Hematopoietic multipotent progenitor cell treated with erythropoietin and hydrocortisone succinate and interleukin-3 and kit ligand, for 4 days (in vitro differentiated cells): Measurements from ENCODE around the gene GSG1L.

Experiments used
- DNase-seq: peaks from one replicate; pipeline ENCODE4 v3.0.0-alpha.2; 2015

The GSG1L gene

DNA sequence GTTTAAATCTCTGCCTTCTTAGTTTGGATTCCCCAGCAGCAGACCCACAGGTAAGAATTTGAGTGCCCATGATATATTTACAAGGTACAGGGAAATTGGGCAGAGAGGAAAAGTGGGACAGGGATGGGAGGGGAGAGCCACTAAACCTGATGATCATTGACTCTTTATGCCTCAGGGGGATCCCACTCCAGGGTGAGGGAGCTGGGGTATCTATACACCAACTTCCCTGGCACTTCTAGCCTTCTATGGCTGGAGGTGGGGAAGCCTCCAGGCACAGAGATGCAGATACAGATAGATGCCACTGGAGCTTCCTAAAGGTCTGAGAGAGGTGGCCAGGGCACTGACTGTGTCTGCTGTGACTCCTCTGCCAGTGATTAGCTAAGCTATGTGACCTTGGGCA is 257.1 kb downstream of the GSG1L start:
- DNase-seq: no peak

DNA sequence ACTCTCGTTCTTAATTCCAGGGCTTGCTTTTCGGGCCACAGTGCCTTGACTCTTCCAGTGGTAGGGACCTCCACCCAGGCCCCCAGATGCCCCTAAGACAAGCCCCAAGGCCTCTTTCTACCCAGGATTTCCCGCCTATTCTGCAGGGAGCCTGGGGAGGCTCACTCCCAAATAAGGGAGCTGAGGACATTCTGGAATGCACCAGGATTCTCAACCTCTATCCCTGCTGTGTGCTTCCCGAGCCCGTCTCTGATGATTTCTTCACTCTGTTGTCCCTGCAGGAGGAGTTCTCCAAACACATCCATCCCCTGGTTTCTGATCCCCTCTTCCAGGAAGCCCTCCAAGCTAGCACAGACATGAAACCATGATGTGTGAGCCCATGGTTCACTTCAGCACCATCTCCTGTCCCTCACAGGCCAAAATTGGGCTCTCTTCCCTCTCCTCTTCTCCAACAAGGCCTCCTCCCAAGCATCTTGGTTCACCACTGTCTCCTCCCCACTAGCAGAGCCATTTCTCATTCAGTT is 257.6 kb downstream of the GSG1L start:
- DNase-seq: no peak

DNA sequence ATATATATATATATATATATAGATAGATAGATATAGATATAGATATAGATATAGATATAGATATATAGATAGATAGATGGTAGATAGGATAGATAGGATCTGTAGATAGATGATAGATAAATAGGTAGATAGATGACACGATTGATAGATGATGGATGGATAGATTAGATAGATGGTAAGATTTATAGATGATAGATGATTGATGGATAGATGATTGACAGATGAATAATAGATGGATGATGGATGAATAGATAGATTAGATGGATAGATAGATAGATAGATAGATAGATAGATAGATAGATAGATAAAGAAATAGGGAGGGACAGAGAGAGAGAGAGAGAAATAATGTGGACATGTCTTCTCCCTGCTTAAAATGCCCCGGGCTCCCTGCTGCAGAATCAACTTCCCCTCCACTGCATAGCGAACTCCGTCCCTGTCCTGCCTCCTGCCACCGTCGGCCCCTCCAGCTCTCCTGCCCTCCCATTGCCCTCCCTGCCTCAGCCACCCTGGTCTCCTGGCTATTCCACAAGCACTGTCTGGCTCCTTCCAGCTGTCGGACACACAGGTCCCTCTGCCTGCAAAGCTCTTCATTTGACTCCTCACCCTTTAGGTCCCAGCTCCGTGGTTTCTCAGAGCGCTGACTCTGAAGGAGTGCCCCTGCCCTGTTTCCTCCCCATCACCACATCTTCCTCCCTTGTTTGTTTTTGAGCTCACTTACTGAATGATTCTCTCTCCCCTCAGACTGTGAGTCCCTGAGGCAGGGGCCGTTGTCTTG is 259.6 kb downstream of the GSG1L start:
- no peak for DNase-seq

DNA sequence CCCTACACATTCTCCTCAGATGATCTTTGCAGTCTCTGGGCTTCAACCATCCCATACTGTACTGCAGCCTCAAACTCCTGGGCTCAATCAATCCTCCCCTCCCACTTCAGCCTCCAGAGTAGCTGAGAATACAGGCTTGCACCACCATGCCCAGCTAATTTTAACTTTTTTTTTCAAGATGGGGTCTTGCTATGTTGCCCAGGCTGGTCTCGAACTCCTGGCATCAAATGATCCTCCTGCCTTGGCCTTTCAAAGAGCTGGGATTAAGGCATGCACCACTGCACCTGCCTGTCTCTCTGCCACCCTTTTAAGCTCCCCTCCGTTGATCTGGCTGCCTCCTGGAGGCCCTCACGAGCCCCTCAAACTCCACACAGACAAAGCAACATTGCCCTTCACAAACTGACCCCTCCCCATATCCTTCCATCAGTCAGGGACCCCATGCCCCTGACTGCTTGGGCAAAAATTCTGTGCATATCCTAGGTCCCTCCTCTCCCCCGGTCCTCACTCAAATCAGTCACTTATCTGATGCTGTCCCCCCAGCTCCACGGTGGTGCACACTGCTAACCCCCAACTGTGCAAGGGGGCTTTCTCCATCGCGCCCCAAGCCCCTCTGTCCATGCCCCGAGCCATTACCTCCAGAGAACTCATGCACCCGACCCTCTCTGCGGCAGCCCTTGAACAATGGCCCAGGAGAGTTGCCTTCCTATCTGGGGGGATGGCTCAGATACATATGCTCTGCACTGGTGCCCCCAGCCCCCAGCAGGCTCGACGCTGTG is 260.7 kb downstream of the GSG1L start:
- DNase-seq: no peak

DNA sequence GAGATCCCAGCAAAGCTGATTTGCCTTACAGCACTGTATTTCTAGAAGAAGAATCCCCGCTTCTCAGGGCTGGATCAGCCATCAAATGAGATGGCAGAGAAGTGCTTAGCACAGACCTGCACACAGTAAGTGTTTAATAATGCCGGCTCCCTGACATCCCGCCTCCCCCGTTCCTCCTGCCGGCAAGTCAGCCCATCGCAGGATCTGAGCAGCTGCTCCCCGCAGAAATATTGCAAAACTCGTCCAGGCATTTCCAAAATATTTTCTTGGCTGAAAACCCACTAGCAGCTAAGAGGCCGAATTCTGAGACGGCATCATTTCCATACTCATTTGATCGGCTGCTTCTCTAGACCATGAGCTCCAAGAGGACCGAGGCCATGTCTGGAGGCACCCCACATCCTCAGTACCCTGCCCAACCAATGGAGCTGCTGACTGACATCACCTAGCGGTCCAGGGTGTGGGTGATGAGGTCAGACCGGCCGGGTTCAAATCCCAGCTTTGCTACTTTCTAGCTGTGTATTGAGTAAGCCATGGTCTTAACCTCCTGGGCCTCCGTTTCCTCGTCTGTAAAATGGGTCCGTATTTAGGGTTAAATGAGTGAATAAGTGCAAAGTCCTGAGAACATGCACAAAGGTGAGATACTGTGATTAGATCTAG is 262.1 kb downstream of the GSG1L start:
- DNase-seq: no peak

DNA sequence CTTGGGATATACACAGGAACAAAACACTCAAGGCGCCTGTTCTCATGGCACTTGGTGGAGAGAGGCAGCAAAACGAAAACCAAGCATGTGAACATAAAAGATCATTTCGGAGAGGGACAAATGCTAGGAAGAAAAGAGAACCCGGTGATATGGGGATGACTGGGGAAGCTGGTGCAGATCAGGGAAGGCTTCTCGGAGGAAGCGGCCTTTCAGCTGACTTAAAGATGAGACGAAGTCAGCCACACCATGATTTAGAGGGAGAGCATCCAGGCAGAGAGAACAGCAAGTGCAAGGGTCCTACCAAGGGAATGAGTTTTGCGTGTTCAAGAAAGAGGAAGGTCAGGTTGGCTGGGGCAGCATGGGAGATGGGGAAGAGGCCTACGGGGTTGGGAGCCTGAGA is 262.7 kb downstream of the GSG1L start:
- no peak for DNase-seq

DNA sequence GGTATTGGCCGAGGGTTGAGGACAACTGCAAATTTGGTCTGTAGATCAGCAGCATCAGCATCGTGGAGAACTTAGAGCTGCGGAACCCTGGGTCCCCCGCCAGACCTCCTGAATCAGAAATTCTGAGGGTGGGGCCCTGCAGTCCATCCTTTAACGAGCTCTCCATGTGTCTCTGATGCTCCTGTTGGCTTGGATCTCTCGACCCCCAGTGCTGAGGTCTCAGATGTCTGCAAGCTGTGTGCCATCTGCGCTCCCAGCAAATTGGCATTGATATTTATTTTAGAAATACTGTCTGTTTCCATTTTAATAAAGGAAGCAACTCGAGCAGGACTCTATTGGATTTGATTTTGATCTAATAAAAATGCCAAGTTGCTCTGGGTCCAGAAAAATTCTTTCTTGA is 263.6 kb downstream of the GSG1L start:
- DNase-seq: no peak

DNA sequence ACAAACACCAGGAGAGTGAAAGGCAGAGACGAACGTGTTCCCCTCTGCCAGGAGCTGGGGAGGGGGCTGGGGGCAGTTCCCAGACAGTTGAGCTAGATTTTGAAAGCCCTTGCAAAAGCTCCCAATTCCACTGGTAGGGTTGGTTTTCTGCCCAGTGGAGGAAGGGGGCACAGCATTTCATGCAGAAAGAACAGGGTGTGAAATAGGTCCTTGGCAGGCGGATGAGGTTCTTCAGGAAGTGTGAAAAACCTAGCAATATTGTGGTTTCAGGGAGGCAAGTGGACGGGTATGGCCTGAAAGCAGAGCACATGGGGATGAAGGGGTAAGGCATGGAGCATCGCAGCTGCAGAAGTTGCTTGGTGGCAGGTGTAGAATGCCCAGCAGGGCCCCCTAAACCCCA is 265.3 kb downstream of the GSG1L start:
- no peak for DNase-seq

DNA sequence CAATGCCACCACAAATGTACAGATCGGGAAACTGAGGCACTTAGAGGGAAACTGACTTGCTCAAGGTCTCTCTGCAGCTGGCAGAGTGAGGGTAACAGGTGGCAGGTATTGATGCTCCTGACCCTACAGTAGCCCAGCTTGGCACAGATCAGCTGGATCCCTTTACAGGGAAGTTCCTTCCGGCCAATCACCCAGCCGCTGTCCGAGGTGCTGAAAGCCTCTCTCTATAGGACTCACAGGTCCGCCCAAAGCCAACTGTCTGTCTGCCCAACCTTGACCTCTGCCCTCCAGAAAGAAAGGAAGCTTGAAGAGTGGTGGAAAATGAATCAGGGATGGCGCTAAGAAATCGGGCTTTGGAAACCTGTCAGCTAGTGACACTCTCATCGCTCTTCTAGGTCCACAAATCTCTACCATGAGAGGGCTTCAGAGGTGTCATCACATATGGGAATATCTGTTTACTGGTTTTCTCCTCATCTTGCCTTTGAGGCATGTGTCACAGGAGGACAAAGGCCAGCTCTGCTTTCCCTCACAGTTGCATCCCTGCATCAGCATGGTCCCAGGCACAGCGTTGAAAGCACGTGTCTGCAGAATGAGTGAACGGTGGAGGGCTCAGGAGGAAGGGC is 267.4 kb downstream of the GSG1L start:
- DNase-seq: peak; percentile 74

DNA sequence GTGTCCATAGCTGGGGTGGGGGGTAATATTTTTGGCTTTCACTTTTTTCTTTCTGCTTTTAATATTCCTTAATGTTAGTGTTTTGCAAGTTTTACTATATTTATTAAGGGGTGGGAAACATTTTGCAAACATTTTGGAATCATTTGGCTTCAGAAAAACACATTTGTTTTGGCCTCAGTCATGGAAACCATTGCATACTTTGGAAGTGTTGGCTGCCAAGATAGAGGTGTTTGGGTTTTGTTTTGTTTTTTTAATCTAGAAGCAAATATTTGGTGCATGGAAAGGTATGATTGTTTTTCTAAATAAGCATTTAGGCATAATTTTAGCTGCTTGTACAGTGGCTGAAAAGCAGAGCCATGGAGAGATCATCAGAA is 270.3 kb downstream of the GSG1L start:
- DNase-seq: no peak

DNA sequence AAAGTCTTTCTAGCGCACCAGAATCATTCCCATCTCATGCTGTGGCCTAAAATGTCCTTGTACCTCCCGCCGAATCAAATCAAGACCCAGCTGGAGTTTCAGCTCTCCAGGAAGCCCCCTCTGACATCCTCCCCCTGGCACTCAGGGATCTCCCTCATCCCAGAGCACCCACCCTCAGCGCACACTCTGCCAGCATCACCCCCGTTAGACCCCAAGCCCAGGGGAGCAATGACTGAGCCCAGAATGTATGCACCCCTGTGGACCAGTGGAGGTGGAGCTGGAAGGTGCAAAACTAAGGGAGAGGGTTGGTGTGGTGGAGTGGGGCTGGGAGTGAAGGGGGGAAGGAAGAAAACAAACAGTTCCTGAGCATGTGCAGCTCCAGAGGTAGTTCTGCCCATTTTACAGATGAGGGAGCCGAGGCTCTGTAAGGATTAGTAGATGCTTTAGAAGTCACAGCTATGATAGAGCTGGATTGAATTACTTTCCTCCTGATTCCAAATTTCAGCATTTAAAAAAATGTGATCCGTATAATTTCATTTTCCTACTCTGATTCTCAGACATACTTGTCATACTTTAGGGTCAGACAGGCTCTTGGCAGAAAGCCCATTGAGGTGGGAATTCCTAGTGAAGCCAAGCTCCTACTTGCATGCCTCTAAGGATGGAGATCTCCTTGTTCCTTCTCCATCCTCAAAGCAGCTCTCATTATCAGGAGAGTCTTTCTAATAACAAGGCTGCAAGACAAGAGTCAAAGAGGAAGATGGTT is 270.8 kb downstream of the GSG1L start:
- DNase-seq: no peak

DNA sequence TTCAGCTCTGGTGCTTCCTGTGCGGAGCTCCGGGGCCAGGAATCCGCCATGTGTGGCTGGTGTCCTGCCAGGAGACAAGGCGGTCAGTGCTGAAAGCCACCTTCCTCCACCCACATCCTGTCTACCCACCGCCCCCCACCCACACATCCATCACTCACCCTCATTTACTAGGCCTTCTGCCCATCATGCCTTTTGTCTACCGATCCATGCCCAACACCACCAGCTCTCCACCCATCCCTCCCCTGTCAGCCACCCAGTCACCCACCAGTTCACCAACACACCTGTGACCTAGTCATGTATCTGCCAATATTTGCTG is 272.2 kb downstream of the GSG1L start:
- no peak for DNase-seq

DNA sequence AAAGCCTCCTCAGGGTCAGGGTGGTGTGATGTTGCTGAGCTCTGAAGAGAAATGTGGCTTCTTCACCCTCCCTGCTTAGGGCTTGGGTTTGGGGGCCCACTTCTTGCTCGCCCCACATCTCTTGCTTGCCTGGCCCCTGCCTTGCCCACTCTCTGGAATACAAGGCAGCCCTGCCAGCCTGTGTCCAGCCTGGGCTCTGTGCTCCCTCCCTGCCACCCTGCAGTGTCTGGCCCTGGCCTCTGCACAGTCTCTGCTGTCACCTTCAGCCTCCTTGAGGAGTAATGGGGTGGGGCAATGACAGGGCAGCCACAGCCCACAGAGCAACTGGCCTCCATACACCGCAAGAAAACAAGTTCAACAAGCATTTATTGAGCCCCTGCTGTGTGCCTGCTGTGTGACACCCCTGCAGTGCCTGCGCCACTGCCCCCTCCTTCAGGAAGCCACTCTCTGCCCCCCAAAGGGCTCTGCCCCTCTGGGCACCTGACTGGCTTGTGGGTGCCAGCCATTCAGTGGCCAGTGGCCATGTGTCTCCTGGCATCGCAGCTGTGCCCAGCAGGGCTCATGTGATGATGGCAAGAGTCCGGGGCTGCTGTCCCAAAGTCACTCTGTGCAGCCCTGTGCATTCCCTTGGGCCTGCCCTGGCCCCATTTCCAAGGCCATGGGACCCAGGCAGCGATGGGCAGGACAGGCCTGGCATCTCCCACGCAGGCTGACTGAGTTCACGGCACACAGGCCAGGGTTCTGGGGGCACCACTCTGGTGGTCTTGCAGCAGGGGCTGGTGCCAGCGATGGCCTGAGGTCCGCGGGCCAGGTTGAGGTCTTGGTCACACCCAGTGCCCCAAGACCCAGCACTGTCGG is 272.7 kb downstream of the GSG1L start:
- DNase-seq: no peak

DNA sequence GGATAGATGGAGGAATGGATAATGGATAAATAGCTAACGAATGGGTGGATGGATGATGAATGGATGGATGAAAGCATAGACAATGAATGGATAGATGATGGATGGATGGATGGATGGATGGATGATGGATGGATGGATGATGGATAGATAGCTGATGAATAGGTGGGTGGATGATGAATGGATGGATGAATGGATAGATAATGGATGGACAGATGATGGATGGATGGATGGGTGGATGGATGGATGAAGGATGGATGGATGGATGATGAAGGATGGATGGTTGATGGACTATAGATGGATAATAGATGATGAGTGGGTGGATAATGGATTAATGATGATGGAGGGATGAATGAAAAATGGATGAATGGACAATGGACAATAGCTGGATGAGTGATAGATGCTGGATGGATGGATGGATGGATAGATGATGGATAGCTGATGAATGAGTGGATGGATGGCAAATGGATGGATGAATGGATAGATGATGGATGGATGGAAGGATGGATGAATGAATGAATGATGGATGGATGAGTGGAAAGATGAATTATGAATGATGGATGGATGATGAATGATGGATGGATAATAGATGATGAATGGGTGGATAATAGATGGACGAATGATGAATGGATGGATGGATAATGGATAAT is 273.8 kb downstream of the GSG1L start:
- no peak for DNase-seq

DNA sequence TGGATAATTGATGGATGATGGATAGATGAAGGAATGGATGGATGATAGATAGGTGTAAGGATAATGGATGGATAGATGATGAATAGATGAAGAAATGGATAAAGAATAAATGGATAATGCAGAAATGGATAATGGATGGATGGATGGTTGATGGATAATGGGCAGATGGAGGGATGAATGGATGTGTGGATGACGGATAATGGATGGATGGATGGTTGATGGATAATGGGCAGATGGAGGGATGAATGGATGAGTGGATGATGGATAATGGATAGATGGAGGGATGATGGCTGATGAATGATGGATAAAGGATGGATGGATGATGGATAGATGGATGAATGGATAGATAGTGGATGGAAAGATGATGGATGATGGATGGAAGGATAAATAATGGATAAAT is 274.4 kb downstream of the GSG1L start:
- DNase-seq: no peak

DNA sequence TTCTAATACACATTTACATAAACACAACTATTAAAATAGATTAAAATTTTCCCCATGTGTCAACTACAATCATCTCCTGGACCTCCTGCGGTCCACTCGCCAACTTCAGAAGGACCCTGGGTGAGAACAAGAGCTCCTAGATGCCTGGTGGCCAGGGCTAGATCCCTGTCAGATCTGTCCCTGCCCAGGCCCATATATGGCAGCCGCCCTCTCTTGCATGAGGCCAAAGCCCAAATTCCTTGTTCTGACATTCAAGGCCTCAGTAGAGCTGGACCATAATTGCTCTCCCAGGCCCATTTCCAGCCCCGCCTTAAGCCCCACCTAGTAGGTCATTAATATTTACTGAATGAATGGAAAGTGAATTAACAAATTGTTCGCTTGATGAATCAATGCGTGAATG is 275.8 kb downstream of the GSG1L start:
- DNase-seq: no peak

DNA sequence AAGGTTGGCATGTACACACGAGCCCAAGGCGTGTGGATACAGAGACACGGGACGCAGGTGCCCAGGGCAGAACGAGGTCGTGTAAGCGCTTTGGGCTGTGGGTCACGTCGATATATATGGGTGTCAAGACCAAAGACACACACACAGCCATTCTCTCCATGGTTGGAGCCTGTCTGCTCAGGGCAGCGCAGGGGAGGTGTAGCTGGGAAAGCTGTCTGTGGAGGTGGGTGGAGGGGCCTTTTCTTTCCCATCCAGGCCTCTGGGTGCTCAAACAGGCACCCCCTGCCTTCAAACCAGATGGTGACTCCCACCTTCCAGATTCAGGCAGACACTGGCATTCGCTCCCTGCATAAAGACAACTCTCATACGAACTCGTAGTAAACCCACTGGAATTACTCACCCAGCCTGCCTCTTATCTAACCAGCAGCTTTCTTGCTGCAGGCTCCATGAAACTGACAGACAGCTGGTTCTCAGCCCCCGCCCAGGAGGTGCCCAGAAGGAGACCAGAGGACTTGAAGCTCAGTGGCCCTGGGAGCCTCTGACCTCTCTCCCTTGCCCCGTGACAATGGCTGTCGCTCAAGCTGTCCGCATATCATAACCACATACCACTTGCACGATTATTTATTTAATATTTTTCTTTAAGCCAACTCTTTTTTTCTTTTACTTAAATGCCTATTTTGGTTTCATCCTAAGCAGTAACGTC is 276.4 kb downstream of the GSG1L start:
- DNase-seq: no peak

DNA sequence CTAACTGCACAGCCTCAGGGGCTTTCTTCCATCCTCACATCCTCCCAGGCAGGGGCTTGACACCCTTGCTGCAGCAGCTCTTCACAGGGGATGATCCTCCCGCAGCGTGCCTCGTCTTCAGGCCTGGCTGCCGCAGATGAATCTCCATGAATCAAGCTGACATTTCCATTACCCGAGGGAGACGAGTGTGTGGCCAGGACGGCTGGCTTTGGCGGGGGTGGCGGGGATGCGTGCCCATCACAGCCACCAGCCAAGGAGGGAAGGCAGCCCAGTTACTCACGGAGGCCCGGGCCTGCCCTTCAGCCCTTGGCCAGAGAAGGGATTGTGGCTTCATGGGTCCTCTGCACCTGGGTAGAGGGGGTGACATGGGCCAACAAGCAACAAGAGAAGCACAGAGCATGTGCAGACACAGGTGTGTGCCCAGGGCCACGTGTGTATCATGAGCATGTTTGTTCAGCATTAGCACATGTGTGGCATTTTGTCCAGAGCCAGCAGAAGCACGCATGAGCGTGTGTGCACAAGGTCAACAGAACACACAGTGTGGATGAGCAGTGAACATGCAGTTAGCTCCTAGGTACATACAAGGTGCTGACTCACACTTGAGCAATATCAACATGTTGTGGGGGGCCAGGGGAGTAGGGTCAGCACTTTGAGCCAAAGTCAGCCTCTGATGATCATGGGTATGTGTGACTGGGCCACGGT is 277.1 kb downstream of the GSG1L start:
- no peak for DNase-seq

DNA sequence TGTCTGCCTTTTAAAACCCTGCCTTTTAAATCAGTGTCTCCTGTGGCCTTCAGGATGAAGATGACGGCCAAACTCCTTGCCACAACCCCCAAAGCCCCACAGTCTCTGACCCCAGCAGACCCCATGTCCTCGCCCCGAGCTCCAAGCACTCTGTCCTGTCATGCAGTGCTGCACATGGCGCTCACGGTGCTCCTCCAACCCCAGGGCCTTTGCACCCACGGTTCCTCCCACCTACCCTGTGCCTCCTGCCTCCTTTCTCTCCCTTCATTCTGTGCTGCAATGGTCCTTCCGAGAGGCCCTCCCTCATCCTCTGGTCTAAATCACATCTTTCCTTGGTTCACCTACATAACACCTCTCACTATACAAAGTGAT is 278.2 kb downstream of the GSG1L start:
- no peak for DNase-seq
